DOHH2 (cell line): ENCODE data around the gene BMP6.

ENCODE experiments used
- H3F3A ChIP-seq: fragments of 200-600 bp; sonication (generic), shearing (Covaris generic); 2 replicates; pipeline ENCODE4 v1.6.0; 2016; ENCODE audit warnings: antibody characterized with exemption, mild to moderate bottlenecking; ENCODE audit not compliant: control insufficient read depth, insufficient read depth
- H3K27ac ChIP-seq: fragments of 200-600 bp; sonication (generic); 2 replicates; pipeline ENCODE4 v1.5.1; 2014; ENCODE audit warnings: low read depth, mild to moderate bottlenecking, low read length, moderate library complexity
- H3K27me3 ChIP-seq: fragments of 200-600 bp; sonication (generic); 2 replicates; pipeline ENCODE4 v1.6.1; 2014; ENCODE audit warnings: mild to moderate bottlenecking, low read length, mixed read lengths; ENCODE audit not compliant: control insufficient read depth
- H3K36me3 ChIP-seq: fragments of 200-600 bp; sonication (generic); 2 replicates; pipeline ENCODE4 v1.6.1; 2014; ENCODE audit warnings: mild to moderate bottlenecking, low read length, moderate library complexity, mixed read lengths; ENCODE audit not compliant: control insufficient read depth
- H3K4me1 ChIP-seq: fragments of 200-600 bp; sonication (generic); 2 replicates; pipeline ENCODE4 v1.6.1; 2014; ENCODE audit warnings: mild to moderate bottlenecking, low read length, mixed read lengths; ENCODE audit not compliant: control insufficient read depth
- H3K4me2 ChIP-seq: fragments of 200-600 bp; sonication (generic); 2 replicates; pipeline ENCODE4 v1.6.0; 2014; ENCODE audit warnings: mild to moderate bottlenecking, low read length, moderate library complexity
- H3K4me3 ChIP-seq: fragments of 200-600 bp; sonication (generic); 2 replicates; pipeline ENCODE4 v1.5.1; 2014; ENCODE audit warnings: mild to moderate bottlenecking, low read length, mixed read lengths
- H3K79me2 ChIP-seq: fragments of 200-600 bp; sonication (generic); 2 replicates; pipeline ENCODE4 v1.6.1; 2014; ENCODE audit warnings: mild to moderate bottlenecking, low read length, mixed read lengths; ENCODE audit not compliant: control insufficient read depth
- H3K9me2 ChIP-seq: fragments of 200-600 bp; sonication (generic); replicated peaks from 2 replicates; pipeline ENCODE4 v1.6.1; 2014; ENCODE audit warnings: mild to moderate bottlenecking, low read length, mixed read lengths; ENCODE audit not compliant: control insufficient read depth
- H3K9me3 ChIP-seq: fragments of 200-600 bp; sonication (generic); 2 replicates; pipeline ENCODE4 v1.6.1; 2014; ENCODE audit warnings: antibody characterized with exemption, low read length, mixed read lengths; ENCODE audit not compliant: control insufficient read depth, insufficient read depth
- H4K20me1 ChIP-seq: fragments of 200-600 bp; sonication (generic); 2 replicates; pipeline ENCODE4 v1.6.0; 2014; ENCODE audit warnings: low read depth, mild to moderate bottlenecking, antibody characterized with exemption, low read length, moderate library complexity; ENCODE audit not compliant: control insufficient read depth, insufficient read depth
- EZH2phosphoT487 ChIP-seq: fragments of 200-600 bp; sonication (generic); IDR thresholded peaks from 2 replicates; pipeline ENCODE4 v1.6.1; 2017; ENCODE audit warnings: borderline replicate concordance, mild to moderate bottlenecking, antibody characterized with exemption, low read length, moderate library complexity, mixed read lengths
- TF ChIP-seq, protein P1 (sequence below): fragments of 200-600 bp; sonication (generic); IDR thresholded peaks from one replicate; pipeline ENCODE4 v1.5.1; 2014; ENCODE audit warnings: antibody characterized with exemption, mild to moderate bottlenecking, low read depth, low read length; ENCODE audit not compliant: poor library complexity, severe bottlenecking

BMP6 gene

GRCh38 chr6:7905416-7905815 lies 179.5 kb downstream of the BMP6 start:
- peaks cover 67% of the 10 kb centered on the region for H3K79me2 ChIP-seq
- no peaks in the 10 kb centered on the region for H3K9me2 ChIP-seq
- no peaks in the 10 kb centered on the region for H3F3A ChIP-seq
- H3K4me2 ChIP-seq = no peak overlapping the region
- no peaks in the 10 kb centered on the region for H3K27me3 ChIP-seq
- H3K4me1 ChIP-seq = peaks cover 12% of the 10 kb centered on the region
- TF ChIP-seq, protein P1, sequence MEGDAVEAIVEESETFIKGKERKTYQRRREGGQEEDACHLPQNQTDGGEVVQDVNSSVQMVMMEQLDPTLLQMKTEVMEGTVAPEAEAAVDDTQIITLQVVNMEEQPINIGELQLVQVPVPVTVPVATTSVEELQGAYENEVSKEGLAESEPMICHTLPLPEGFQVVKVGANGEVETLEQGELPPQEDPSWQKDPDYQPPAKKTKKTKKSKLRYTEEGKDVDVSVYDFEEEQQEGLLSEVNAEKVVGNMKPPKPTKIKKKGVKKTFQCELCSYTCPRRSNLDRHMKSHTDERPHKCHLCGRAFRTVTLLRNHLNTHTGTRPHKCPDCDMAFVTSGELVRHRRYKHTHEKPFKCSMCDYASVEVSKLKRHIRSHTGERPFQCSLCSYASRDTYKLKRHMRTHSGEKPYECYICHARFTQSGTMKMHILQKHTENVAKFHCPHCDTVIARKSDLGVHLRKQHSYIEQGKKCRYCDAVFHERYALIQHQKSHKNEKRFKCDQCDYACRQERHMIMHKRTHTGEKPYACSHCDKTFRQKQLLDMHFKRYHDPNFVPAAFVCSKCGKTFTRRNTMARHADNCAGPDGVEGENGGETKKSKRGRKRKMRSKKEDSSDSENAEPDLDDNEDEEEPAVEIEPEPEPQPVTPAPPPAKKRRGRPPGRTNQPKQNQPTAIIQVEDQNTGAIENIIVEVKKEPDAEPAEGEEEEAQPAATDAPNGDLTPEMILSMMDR = no peak
- no peak for TF ChIP-seq EZH2phosphoT487
- H3K4me3 ChIP-seq = no peak overlapping the region
- H3K36me3 ChIP-seq = peaks cover 64% of the 10 kb centered on the region
- H4K20me1 ChIP-seq = no peaks in the 10 kb centered on the region
- H3K27ac ChIP-seq = no peak overlapping the region
- no peaks in the 10 kb centered on the region for H3K9me3 ChIP-seq

- no peak overlapping the region for H3K27ac ChIP-seq
- H3K36me3 ChIP-seq = peaks cover 50% of the 10 kb centered on the region
- H3K27me3 ChIP-seq = peaks cover 7% of the 10 kb centered on the region
- H3K9me2 ChIP-seq = no peaks in the 10 kb centered on the region
- no peak overlapping the region for H3K4me2 ChIP-seq
- H3K9me3 ChIP-seq = no peaks in the 10 kb centered on the region
- no peak overlapping the region for H3K4me3 ChIP-seq
- peaks cover 66% of the 10 kb centered on the region for H3K79me2 ChIP-seq
- H3K4me1 ChIP-seq = peaks cover 20% of the 10 kb centered on the region
- H4K20me1 ChIP-seq = no peaks in the 10 kb centered on the region
- H3F3A ChIP-seq = no peaks in the 10 kb centered on the region
- TF ChIP-seq, protein P1 = no peak
These were observed 180.8 kb downstream of the BMP6 start for GRCh38 chr6:7906741-7907140.

GRCh38 chr6:7907159-7907558 lies 181.3 kb downstream of the BMP6 start:
- Histone ChIP-seq H3K4me2 (no peak overlapping the region), H3K27me3 (peaks cover 11% of the 10 kb centered on the region), H3K4me1 (peaks cover 23% of the 10 kb centered on the region), H3K79me2 (peaks cover 63% of the 10 kb centered on the region), H3K9me2 (no peaks in the 10 kb centered on the region), H3K9me3 (no peaks in the 10 kb centered on the region), H4K20me1 (no peaks in the 10 kb centered on the region), H3K4me3 (no peak overlapping the region), H3K36me3 (peaks cover 46% of the 10 kb centered on the region), H3K27ac (no peak overlapping the region), H3F3A (no peaks in the 10 kb centered on the region)
- TF ChIP-seq EZH2phosphoT487 = no peak
- TF ChIP-seq, protein P1 = no peak
